HPDE6-E6E7 (cell line): ENCODE results near the gene RAB1A.
"Not testable (repeated sequence)": the region's sequence is repeated elsewhere in the genome, so short reads cannot be mapped to it uniquely, and the experiment has no call there.

ENCODE experiments used
- DNase-seq: peaks from one replicate; pipeline ENCODE4 v3.0.0; 2011; ENCODE audit warnings: missing footprints; ENCODE audit errors: extremely low spot score

RAB1A gene

GRCh38 chr2:65136253-65136652 is 6.3 kb upstream of the RAB1A start:
- no peak for DNase-seq

- DNase-seq, result no peak
Measured at GRCh38 chr2:65134158-65134557, 4.3 kb upstream of the RAB1A start.

- no peak for DNase-seq
Measured at GRCh38 chr2:65133626-65134025, 3.7 kb upstream of the RAB1A start.

- not testable (repeated sequence) for DNase-seq
Measured at GRCh38 chr2:65132930-65133329, 3.0 kb upstream of the RAB1A start.

GRCh38 chr2:65130664-65131175 is 814 bp upstream of the RAB1A start:
- no peak for DNase-seq

- DNase-seq, result peak; percentile 14
Measured at GRCh38 chr2:65129286-65129825, 550 bp downstream of the RAB1A start.

- no peak for DNase-seq
Measured at GRCh38 chr2:65128297-65129190, 1.4 kb downstream of the RAB1A start.

- not testable (repeated sequence) for DNase-seq
Measured at GRCh38 chr2:65125457-65125856, 4.4 kb downstream of the RAB1A start.

- no peak for DNase-seq
Measured at GRCh38 chr2:65122313-65122712, 7.6 kb downstream of the RAB1A start.

- DNase-seq, result no peak
Measured at GRCh38 chr2:65120990-65121693, 8.8 kb downstream of the RAB1A start.

- DNase-seq, result no peak
Measured at GRCh38 chr2:65116645-65117044, 13.3 kb downstream of the RAB1A start.

GRCh38 chr2:65114921-65115320 is 15.0 kb downstream of the RAB1A start:
- no peak for DNase-seq

GRCh38 chr2:65113816-65114215 is 16.1 kb downstream of the RAB1A start:
- DNase-seq, result no peak

GRCh38 chr2:65113229-65113628 is 16.7 kb downstream of the RAB1A start:
- no peak for DNase-seq

GRCh38 chr2:65112633-65113032 is 17.3 kb downstream of the RAB1A start:
- no peak for DNase-seq

GRCh38 chr2:65108780-65109179 is 21.1 kb downstream of the RAB1A start:
- no peak for DNase-seq

- DNase-seq, result no peak
Measured at GRCh38 chr2:65107530-65107929, 22.4 kb downstream of the RAB1A start.

GRCh38 chr2:65103013-65103715 is 26.7 kb downstream of the RAB1A start:
- no peak for DNase-seq

GRCh38 chr2:65101071-65101470 is 28.8 kb downstream of the RAB1A start:
- no peak for DNase-seq

GRCh38 chr2:65098741-65099140 is 31.2 kb downstream of the RAB1A start:
- DNase-seq, result no peak

GRCh38 chr2:65097844-65098243 is 32.1 kb downstream of the RAB1A start:
- no peak for DNase-seq

- no peak for DNase-seq
Measured at GRCh38 chr2:65096948-65097347, 33.0 kb downstream of the RAB1A start.
